GM18517 (cell line): ENCODE measurements around the gene TENT5A.
"Not testable (repeated sequence)": the region's sequence is repeated elsewhere in the genome, so short reads cannot be mapped to it uniquely, and the experiment has no call there.

Experiments
- ATAC-seq: cut with Tn5 transposase; IDR thresholded peaks from one replicate; pipeline ENCODE4 v1.9.1; 2021; ENCODE audit warnings: mild to moderate bottlenecking, moderate library complexity; ENCODE audit not compliant: unreplicated experiment

The TENT5A gene

DNA sequence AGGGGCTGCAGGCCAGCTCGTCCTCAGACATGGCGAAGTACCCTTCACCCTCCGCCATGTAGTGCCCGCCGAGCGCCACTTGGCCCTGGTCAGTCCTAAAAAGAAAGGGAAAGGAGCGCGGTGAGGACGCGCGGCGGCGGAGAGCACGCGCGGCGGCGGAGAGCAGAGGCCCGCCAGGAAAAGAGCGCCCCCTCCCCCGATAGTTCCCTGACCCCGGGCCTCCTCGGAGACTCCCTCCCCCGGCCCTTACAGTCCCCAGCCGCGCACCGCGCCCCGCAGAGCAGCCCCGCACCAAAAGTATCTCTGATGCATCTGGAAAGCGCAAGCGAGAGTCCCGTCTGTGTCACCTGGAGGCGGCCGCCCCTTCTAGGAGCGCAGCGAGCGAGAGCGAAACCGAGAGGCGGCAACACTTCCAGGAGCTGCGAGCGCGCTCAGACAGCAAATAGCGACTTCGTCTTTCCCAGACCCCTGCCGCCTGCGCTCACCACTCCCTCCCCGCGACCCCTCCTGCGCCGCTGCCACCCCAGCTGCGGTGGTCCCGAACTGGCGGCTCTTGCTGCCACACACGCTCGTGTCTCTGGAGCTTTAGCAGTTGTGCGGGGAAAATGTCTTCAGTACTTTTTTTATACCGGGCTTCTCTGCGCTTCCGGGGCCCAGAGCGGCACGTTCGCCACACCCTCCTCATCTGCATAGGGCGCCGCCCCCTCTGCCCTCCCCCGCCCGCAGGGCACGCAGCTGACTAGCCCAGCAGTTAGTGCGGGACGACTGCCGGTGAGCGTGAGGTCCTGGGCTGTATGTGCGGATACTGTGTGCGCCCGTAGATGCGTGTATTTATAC, at the start of gene TENT5A:
TENT5A (minus strand) TSS at position 598 of the 837 bp plus-strand sequence; CDS start at position 58, 540 bp downstream.
- ATAC-seq = peak; percentile 68

DNA sequence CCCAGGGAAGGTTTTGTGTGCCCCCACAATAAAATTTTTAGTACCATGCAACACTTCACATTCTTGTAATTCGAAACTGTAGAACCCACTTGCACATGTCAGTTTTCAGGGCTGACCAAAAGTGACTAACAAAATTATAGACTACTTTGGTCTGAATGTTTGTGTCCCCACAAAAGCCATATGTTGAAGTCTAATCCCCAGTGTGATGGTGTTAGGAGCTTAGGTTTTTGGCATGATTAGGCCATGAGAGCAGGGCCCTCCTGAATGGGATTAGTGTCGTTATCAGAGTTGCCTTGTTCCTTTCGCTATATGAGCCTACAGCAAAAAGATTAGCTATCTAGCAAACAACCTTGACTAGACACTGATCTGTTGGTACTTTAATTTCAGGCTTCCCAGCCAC, 49.0 kb upstream of the TENT5A start:
- ATAC-seq = no peak

DNA sequence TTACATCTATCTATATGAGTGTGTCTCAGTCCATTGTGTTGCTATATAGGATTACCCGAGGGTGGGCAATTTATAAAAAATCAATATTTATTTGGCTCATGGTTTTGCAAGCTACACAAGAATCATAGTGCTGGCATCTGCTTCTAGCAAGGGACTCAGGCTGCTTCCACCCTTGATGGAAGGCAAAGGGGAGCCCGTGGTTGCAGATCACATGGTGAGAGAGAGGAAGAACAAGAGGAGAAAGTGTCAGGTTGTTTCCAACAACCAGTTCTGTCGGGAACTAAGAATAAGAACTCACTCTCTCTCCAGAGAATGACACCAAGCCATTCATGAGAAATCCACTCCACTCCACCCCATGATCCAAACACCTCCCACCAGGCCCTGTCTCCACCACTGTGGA, 48.2 kb upstream of the TENT5A start:
- ATAC-seq = no peak

DNA sequence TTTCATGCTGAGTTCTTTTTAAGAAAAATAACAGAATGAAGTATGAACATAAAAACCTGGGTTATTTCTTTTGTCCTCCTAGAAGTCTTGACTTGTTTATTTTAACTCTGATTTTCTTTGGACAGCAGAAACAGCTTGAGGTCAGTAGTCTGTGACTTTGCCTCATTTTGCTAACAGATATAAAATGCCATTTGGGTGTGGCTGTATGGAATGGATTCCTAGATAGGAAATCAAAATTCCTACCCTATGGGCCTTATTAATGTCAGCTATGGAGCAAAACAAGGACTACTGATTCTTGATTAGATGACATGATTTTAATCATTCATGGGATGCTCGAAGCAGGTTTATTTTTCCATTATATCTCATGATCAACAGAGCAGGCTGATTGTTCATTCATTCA, 46.8 kb upstream of the TENT5A start:
- ATAC-seq = no peak

DNA sequence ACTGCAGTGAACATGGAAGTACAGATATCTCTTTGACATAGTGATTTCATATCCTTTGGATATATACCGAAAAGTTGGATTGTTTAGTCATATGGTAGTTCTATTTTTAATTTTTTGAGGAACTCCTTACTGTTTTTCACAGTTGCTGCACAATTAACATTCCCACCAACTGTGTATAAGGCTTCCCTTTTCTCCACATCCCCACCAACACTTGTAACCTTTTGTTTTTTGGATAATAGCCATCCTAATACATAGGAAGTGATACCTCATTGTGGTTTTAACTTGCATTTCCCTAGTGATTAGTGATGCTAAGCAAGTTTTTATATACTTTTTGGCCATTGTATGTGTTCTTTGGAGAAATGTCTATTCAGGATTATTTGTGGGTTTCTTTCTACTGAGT, 45.1 kb upstream of the TENT5A start:
- no peak for ATAC-seq

DNA sequence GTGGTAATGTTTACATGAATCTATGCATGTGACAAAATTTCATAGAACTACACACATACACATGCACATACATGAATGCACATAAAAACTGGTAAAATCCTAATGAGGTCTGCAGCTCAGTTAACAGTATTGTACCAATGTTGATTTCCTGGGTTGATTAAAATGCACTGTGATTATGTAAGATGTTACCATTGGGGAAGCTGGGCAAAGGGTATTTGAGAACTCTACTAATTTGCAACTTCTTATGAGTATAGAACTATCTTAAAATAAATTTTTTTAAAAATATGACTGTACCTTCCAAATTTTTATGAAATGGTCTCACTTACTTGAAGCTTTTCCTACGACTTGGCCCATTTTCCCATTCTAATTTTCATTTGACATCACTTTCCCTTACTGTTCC, 43.4 kb upstream of the TENT5A start:
- ATAC-seq = no peak

DNA sequence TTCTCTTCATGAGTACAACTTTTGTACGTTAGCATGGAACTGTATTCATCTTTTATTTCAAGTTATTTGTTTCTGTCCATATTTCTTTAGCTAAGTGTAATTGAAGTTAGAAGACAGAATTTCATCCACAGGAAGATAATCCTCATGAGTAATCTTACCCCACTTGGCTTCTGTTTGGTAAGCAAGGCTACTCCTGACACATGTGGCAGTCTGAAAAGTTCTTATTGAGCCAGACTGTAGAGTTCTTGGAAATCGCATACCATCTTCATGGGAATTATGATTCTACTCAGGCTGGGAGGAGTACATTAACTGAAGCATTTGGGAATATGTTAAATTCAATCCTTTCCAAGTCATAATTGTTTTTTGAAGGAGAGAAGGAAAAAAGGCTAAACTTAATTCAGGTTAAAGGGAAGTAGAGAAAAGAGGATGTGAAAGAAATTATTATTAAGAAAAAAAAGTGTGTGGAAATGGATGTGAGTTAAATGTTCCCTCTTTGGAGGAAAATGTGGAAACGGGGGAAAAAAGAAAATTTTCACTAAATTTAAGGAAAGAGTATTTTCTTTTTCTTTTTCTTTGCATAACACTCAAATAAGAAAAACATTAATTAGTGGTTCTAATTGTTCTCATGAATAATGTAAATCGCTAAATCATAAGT, 41.5 kb upstream of the TENT5A start:
- no peak for ATAC-seq

DNA sequence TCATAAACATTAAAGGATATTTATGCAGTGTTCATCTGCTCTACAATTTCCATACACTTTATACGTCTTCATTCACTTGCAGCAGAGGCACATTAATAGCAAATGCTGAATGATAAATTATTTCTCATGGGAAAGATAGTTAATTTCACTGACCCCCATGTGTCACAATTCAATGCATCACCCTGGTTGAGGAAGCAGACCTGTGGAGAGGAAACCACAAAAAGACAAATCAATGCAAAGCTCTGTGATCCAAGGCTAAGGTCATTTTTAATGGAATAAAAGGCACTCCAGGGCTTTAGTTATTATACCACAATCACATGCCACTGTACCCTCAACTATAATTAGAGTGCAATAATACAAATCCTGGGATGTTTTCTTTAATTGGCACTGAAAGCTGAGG, 40.3 kb upstream of the TENT5A start:
- no peak for ATAC-seq

DNA sequence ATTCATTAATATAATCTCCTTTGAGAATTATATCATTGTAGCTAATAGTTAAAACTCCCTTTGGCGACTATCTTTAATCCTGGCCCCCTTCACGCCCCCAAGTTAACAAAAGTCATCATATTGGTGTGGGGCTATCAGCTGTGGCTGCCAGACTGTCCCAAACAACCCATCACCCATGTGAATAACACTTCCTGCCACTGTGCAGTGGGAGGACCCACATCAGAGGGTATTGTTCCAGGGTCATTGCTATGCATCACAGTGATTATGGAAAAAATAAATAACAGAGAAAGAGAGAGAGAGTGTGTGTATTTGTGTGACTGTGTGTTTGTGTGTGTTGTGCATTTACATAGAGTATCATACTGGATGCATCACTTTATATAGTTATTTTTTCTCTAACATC, 39.3 kb upstream of the TENT5A start:
- no peak for ATAC-seq

DNA sequence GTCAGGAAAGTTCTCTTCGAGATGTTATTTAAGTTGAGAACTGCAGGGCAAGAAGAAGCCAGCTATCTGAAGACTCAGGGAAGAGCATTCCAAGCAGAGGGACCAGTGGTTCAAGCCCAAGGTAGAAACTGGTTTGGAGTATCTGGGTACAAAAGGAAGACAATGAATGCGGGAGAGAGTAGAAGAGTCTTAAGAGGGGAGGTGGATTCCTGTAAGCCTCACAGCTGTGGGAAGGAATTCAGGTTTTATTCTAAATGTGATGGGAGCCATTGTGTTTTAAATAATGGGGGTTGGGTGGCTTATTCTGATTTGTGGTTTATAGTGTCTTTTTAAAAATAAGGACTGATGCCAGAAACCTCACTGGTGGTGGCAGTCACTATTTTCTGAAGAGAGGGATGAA, 37.6 kb upstream of the TENT5A start:
- ATAC-seq = no peak

DNA sequence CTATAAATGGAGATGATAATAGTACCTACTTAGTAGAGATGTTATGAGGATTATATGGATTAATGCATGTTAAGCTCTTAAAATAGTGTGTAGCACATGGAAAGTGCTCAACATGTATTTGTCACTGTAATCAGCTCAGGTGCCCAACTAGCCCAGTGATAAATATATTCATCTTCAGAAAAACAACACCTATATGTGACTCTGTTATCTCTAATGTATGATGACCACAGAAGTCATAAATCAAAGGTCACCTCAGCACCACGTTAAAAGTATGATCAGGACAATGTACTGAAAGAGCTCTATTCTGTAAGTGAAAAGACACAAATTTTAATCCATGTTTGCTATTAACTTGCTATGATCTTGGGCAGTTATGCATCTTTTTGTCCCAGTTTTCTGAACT, 36.8 kb upstream of the TENT5A start:
- no peak for ATAC-seq

DNA sequence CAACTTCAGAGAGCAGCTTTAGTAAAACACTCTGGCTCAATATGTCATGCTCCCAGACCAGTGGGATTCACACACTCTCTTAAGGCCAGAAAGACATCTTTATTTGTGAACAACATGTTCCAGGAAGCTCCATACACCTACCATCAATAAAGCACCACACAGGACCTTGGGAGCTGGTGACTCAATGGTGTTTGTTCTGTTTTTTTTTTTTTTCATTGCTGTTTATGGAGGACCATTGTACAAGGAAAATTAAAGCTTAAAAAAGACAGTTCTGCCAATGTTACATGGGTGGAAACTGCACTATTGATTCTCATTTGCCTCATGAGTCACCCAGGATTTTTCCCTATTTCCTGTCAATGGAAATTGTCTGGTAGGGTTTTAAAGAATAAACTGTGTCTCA, 36.3 kb upstream of the TENT5A start:
- no peak for ATAC-seq

DNA sequence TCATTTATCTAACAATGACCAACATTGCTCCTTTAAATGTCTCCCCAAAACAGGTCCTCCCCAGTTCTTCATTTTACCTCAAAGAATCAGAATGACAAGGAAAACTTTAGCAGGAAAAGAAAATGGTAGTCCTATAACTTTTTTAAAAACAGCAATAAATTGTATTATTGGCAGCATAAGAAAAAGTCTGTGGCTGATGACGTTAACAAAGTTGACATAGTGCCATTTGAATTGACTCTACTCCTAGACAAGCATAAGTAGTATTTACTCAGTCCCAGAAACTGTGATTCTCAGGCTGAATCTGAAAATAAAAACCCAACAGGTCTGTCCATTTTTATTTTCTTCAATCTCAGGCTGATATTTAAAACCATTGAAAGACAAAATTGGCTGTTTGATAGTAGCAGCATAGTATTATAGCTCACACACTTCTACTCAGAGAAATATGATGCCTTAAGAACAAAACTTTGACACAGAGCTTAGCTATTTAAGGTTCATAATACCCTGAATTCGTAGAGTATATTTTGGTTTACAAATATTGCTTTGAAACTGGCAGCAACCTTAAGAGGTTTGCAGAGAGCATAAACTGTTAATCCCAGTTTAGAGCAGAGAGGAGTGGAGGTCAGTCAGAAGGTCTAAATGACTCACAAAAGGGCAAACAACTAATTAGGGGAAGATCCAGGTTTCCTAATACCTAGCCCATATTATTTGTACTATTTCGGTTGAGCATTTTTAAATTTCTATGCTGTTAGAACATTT, 35.0 kb upstream of the TENT5A start:
- no peak for ATAC-seq

DNA sequence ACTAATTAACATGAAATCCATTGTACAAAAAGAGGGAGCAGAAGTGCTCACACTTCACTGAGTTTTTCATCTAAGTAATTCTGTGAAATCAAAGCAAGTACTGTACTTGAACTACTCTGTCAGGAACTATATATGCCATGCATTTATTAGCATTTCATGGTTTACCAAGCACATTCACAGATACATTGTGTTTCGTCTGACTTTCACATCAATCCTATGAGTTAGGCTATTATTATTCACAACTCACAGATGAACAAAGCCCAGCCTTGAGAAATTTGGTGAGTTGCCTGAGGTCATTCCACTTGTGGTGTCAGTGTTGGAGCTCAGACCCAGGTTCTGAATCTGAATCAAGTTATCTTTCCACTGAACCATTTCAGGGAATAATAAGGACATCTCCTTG, 33.7 kb upstream of the TENT5A start:
- no peak for ATAC-seq

DNA sequence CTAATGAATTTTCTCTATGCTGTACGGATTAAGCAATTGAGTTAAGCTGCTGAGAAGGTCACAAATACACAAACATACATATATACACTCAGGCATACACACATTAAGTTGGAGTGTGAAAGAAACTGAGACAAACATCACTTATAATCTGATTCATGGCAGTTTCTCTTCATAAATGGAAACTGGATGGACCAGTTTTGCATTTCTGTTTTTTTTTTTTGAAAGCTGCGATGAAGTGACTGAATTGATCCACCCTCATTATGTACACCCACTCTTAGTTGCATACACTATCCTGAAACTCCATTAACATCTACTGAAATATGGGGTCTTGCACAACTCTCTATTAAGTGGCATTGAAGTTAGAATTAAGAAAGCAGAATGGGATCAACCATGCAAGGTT, 32.9 kb upstream of the TENT5A start:
- no peak for ATAC-seq

DNA sequence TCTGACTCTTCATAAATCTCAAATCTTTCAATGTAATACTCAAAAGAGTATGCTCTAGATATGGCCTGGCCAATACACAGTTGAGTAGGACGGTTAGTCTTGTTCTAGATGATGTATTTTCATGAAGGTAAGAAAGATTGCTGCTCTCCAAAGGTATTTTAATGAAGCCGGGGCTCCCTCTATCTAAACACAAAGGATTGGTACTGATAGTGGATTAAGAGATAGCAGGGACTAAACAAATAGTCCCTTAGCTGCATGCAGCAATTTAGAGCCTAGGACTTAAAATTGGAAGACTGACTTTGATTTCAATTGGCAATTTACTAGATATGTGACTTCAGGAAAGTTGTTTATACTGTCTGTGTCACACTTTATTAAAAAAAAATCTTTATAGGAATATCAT, 31.4 kb upstream of the TENT5A start:
- no peak for ATAC-seq

DNA sequence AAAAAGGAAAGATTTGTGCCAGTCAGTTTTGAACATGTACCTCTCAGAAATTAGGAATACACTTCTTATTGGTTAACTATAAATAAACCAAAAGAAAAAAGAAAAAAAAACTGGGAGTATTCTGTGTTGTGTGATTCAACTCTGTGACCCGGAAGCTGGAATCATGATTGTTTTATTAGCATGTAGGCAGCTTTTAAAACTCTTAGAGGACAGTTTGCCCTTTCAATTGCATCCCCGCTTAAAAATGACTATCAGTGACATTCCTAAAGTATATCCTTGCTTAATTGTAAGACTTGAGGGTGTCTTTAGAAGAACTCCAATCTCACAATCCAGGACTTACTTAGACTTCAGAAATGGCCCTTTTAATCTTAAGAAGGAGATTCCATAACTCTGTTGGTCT, 29.1 kb upstream of the TENT5A start:
- no peak for ATAC-seq

DNA sequence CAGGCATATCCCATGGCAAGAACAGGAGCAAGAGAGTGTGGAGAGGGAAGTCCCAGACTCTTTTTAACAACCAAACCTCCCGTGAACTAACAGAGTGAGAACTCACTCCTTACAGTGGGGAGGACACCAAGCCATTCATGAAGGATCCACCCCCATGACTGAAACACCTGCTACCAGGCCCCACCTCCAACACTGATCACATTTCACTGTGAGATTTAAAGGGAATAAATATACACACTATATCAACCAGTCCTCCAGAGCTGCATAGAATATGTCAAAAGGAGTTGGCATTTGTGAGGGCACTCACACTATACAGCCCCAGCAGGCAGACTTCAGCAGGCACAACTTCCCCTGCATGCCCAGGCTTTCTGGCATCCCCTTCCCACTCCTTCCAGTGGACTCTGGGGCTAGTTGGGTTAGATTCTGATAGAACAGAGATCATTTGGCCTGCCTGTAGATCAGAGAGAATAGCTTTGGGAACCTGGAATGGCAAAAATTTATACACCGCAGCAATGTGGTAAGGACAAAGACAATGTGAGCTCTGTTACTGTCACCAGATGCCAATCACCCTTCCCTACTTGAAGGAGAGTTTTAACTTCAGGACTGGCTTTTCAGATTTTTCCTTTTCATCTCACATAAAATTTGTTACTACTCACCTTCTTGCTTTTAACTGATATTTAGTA, 25.2 kb upstream of the TENT5A start:
- ATAC-seq = no peak

DNA sequence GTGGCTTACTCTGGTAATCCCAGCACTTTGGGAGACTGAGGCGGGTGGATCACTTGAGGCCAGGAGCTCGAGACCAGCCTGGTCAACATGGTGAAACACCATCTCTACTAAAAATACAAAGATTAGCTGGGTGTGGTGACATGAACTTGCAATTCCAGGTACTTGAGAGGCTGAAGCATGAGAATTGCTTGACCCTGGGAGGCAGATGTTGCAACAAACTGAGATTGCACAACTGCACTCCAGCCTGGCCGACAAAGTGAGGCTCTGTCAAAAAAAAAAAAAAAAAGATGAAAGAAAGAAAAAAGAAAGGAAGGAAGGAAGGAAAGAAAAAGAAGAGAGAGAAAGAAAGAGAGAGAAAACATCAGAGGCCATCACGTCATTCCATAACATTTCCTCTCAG, 23.7 kb upstream of the TENT5A start:
- not testable (repeated sequence) for ATAC-seq

DNA sequence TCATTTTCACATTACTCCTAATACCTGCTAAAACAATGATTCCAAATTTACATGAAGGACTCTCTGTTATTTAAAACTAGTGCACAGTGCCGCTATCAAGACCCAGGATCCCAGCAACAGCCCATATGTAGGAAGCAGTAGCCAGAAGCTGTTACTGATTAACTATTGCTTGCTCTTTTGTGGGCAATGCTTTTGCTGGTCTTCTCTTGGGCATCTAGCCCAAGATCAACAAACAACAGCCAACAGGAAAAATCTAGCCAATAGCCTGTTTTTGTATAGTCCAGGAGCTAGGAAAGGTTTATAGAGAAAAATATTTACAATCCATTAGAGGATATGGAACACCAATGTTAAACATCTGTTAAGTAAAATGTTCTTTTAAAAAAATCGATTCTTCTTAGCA, 22.1 kb upstream of the TENT5A start:
- no peak for ATAC-seq

DNA sequence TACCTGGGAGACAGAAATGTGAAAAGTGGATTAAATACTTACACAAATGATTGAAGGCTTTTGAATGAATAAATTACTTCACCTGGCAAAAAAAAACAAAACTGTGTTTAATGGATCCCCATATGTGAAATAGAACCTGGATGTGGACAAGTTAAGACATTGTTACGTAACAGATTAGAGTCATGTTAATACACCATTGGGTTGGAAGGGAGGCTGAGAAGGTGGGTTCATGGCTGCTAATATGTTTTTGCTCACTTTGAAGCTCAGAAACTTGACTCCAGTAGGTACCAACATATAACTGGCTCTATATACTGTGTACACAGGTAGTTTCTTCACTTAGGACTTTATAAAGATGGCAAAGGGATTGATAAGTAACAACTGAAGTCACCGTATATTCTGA, 21.4 kb upstream of the TENT5A start:
- no peak for ATAC-seq
